ENCODE results near the gene SULT1C3. TPM values are rescaled to one million over a fixed set of nuclear protein-coding genes. Genes with fewer than 3 reads are reported as not detected.

The SULT1C3 gene
- total RNA-seq, 2 donors from 2014 or later: not detected

DNA sequence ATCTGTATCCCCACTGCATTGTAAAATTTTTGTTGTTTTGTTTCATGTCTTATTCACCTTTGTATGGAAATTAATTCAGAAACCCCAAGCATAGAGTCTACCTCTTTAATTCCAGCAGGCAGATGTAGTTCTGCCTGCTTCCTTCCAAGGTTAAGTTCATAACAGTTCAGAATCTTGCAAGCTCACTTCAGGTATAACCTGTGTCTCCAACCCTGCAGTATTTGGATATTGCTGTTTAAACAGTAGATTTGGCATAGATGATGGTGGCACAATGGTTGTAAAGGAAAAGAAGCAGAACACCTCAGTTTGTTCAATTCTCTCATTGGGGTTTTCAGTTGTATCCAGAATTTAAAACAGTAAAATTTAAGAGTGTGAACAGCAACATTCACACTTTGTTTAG is 70.1 kb downstream of the SULT1C3 start:
- Histone ChIP-seq H3K27me3 (no peaks in the 10 kb centered on the region), H3K9me3 (no peaks in the 10 kb centered on the region), H3K4me3 (no peak overlapping the region), H3K4me1 (peaks cover 3% of the 10 kb centered on the region), H3K36me3 (replicated peaks in 1 of 2; ENCODE audit: insufficient read depth in 1 of 2, low read depth in 2 of 2) (no peaks in the 10 kb centered on the region), H3K27ac (no peak overlapping the region)
- intact Hi-C loops (cut with DNase I): no loop called here
- ATAC-seq: no peak
- no peak for DNase-seq
- TF ChIP-seq POLR2A (IDR thresholded peaks at IDR 0.05): no peak

Other genes starting within 250 kb of the SULT1C3 start
- gene SULT1C2, start 48.9 kb downstream of the SULT1C3 start, total RNA-seq: 10 to 100 TPM; 13.2 to 25.7 TPM
- 1 to 10 TPM; 1.3 to 4.2 TPM for gene SULT1C4, start 138.0 kb downstream of the SULT1C3 start, total RNA-seq
- 10 to 100 TPM; 29.6 to 75.5 TPM for gene GCC2, start 209.2 kb downstream of the SULT1C3 start, total RNA-seq